Keratinocyte (primary cell): ENCODE results near the gene ERC1. TPM values are rescaled to one million over a fixed set of nuclear protein-coding genes. Genes with fewer than 3 reads are reported as not detected.

Experiments used
- DNase-seq: peaks from one replicate; pipeline ENCODE4 v3.0.0-alpha.2; 2011; ENCODE audit warnings: low read depth, missing footprints, low spot score
- FAIRE-seq: peaks from 2 replicates; lab custom pipeline; 2011; peaks lifted over from hg19 to GRCh38; lab: Jason Lieb, UNC
- H2AFZ ChIP-seq: 2 replicates; pipeline ENCODE4 v1.6.0; 2012; ENCODE audit warnings: low read length, control low read depth, inconsistent platforms; ENCODE audit not compliant: control insufficient read depth
- H3K27ac ChIP-seq: 2 replicates; pipeline ENCODE4 v1.5.1; 2011; ENCODE audit warnings: low read length; ENCODE audit not compliant: control insufficient read depth, insufficient read depth
- H3K27me3 ChIP-seq: 3 replicates; pipeline ENCODE4 v1.6.0; 2011; ENCODE audit warnings: low read length; ENCODE audit not compliant: control insufficient read depth, insufficient read depth; ENCODE audit errors: extremely low read depth
- H3K36me3 ChIP-seq, 2 experiments: 2 replicates in 1 of 2; 3 replicates in 1 of 2; pipeline ENCODE4 v1.5.1; 2011; ENCODE audit warnings: low read length in 2 of 2, mild to moderate bottlenecking in 1 of 2; ENCODE audit not compliant: control insufficient read depth in 2 of 2, insufficient read depth in 2 of 2; ENCODE audit errors: extremely low read depth in 1 of 2
- H3K4me1 ChIP-seq: 3 replicates; pipeline ENCODE4 v1.5.1; 2011; ENCODE audit warnings: low read length; ENCODE audit not compliant: control insufficient read depth, insufficient read depth; ENCODE audit errors: extremely low read depth
- H3K4me2 ChIP-seq: 3 replicates; pipeline ENCODE4 v1.6.0; 2011; ENCODE audit warnings: low read depth, low read length; ENCODE audit not compliant: control insufficient read depth, insufficient read depth; ENCODE audit errors: extremely low read depth
- H3K4me3 ChIP-seq, 3 experiments: fragments of 200-600 bp in 1 of 3; sonication (generic) in 1 of 3; 2 replicates in 2 of 3; 3 replicates in 1 of 3; pipeline ENCODE4 v1.5.1; 2011 to 2016; ENCODE audit warnings: low read length in 3 of 3, mild to moderate bottlenecking in 3 of 3, control low read depth in 2 of 3, inconsistent platforms in 1 of 3, low read depth in 1 of 3, mixed read lengths in 1 of 3, mixed run types in 1 of 3, moderate library complexity in 1 of 3; ENCODE audit not compliant: control insufficient read depth in 2 of 3, insufficient read depth in 2 of 3; ENCODE audit errors: extremely low read depth in 1 of 3
- H3K79me2 ChIP-seq: 2 replicates; pipeline ENCODE4 v1.6.0; 2012; ENCODE audit warnings: low read length; ENCODE audit not compliant: control insufficient read depth, insufficient read depth
- H3K9ac ChIP-seq: 3 replicates; pipeline ENCODE4 v1.6.0; 2011; ENCODE audit warnings: low read length; ENCODE audit not compliant: control insufficient read depth, insufficient read depth; ENCODE audit errors: extremely low read depth
- H3K9me1 ChIP-seq: 3 replicates; pipeline ENCODE4 v1.6.0; 2011; ENCODE audit warnings: low read length; ENCODE audit not compliant: control insufficient read depth, insufficient read depth; ENCODE audit errors: extremely low read depth
- H3K9me3 ChIP-seq: 2 replicates; pipeline ENCODE4 v1.5.1; 2012; ENCODE audit warnings: low read depth, low read length; ENCODE audit not compliant: control insufficient read depth
- H4K20me1 ChIP-seq: 3 replicates; pipeline ENCODE4 v1.6.0; 2011; ENCODE audit warnings: low read length; ENCODE audit not compliant: control insufficient read depth, insufficient read depth; ENCODE audit errors: extremely low read depth
- CTCF ChIP-seq, 3 experiments: IDR thresholded peaks in 1 of 3; conservative IDR thresholded peaks in 1 of 3; optimal IDR thresholded peaks in 1 of 3; 2 replicates in 2 of 3; 3 replicates in 1 of 3; pipeline versions ENCODE3 to v1.5.1; 2011; ENCODE audit warnings: low read length in 3 of 3, mild to moderate bottlenecking in 3 of 3, moderate library complexity in 2 of 3, control low read depth in 1 of 3, inconsistent platforms in 1 of 3; ENCODE audit not compliant: insufficient read depth in 2 of 3; ENCODE audit errors: extremely low read depth in 1 of 3
- EZH2 ChIP-seq: IDR thresholded peaks from one replicate; pipeline ENCODE4 v1.6.1; 2012; ENCODE audit warnings: inconsistent platforms, mild to moderate bottlenecking, low read length, moderate library complexity
- dilution Hi-C: fragments of 300-500 bp; cut with MboI; formaldehyde crosslinking; loops from one replicate; pipeline ENCODE4 v1.7.0; 2020; ENCODE audit warnings: low sequenced_read_pairs; ENCODE audit not compliant: extremely low pct_ligation_motif_present
- polyA plus RNA-seq, 5 experiments: library from polyadenylated mRNA; depleted of rRNA in 3 of 5; stranded (reverse) in 3 of 5; stranded (forward) in 1 of 5; unstranded in 1 of 5; fragments of >200 nt; gene quantifications; 1 replicate in 1 of 5; 2 replicates in 3 of 5; 3 replicates in 1 of 5; pipeline versions ENCODE4 v1.2.1 to v1.2.3, GENCODE V29; 2011 to 2012; ENCODE audit warnings: missing spikeins in 2 of 5, low read depth in 1 of 5, low replicate concordance in 1 of 5

ERC1 gene
- polyA plus RNA-seq, 1 donor (not counting 4 experiments of a cell fraction or from before 2014, with no cell fraction given), result 16.1 TPM

DNA sequence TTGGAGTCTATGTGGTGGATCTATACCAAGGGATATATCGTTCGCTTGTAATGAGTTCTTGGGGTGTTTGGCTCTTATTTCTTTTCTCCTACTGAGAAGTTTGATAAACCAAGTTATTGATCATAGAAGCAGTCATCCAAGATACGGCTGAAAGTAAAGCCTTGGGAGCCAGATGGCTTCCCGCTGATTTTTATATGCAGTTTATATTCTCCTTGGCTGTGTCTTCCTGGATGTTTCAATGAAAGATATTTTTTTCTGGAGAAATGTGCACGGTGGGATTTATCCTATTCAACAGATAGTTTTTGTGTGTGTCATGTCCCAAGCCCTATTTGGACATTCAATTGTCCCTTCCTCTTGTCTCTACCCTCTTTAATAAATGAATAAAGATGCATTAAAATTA lies 289.0 kb downstream of the ERC1 start:
- FAIRE-seq (no peak), DNase-seq (no peak)
- no peaks in the 10 kb centered on the region for H3K4me1 ChIP-seq
- no peaks in the 10 kb centered on the region for H4K20me1 ChIP-seq
- H3K9me3 ChIP-seq, result no peaks in the 10 kb centered on the region
- H3K9me1 ChIP-seq, result no peaks in the 10 kb centered on the region
- H2AFZ ChIP-seq, result no peak overlapping the region
- H3K4me2 ChIP-seq, result no peak overlapping the region
- H3K4me3 ChIP-seq, result no peak overlapping the region
- H3K27me3 ChIP-seq, result no peaks in the 10 kb centered on the region
- dilution Hi-C loops, result no loop called here
- TF ChIP-seq CTCF (optimal IDR thresholded peaks at IDR 0.05 in 1 of 3, IDR thresholded peaks at IDR 0.05 in 1 of 3, conservative IDR thresholded peaks at IDR 0.05 in 1 of 3; ENCODE audit: extremely low read depth in 1 of 3, insufficient read depth in 2 of 3, low read length in 3 of 3), result no peak
- no peak for TF ChIP-seq EZH2
- no peak overlapping the region for H3K9ac ChIP-seq
- H3K27ac ChIP-seq, result no peak overlapping the region
- H3K36me3 ChIP-seq, result peaks cover 0 to 2% of the 10 kb centered on the region in 2 experiments
- no peaks in the 10 kb centered on the region for H3K79me2 ChIP-seq

DNA sequence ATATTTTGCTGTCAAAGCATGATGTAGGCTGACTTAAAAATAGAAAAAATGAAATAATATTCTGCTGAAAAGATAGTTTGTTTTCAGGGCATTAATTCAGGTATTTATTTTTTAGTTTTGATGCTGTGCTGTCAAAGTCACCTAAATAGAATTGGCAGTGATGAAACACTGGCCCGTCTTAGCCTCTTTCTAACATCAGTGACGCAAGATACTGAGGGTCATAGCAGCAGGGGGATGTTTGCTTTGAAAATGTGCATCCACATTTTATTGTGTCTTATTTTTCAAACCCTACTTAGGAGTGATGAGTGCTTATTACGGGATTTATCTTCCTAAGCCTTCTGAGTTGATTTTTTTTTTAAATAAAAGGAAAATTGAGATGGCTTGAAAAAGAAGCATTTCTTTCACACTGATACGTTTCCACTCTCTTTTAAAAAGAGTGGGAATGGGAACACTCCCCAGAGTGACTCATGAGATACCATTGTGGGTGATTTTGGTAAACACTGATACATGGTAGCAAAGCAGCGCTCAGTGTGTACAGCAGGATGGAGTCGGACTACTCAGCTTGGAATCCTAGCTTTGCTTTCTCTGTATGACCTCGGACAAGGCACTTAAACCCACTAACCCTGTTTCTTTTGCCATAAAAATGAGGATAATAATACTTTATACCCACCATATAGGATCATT lies 290.8 kb downstream of the ERC1 start:
- TF ChIP-seq EZH2 (no peak), CTCF (optimal IDR thresholded peaks at IDR 0.05 in 1 of 3, IDR thresholded peaks at IDR 0.05 in 1 of 3, conservative IDR thresholded peaks at IDR 0.05 in 1 of 3; ENCODE audit: extremely low read depth in 1 of 3, insufficient read depth in 2 of 3, low read length in 3 of 3) (no peak)
- Histone ChIP-seq H3K9me1 (no peaks in the 10 kb centered on the region), H3K9me3 (no peaks in the 10 kb centered on the region), H3K36me3 (peaks cover 0 to 2% of the 10 kb centered on the region in 2 experiments), H3K79me2 (no peaks in the 10 kb centered on the region), H3K4me1 (no peaks in the 10 kb centered on the region), H3K27ac (no peak overlapping the region), H3K9ac (no peak overlapping the region), H3K4me3 (no peak overlapping the region), H3K27me3 (no peaks in the 10 kb centered on the region), H4K20me1 (no peaks in the 10 kb centered on the region), H2AFZ (no peak overlapping the region), H3K4me2 (no peak overlapping the region)
- peak; percentile 65 for FAIRE-seq
- DNase-seq, result no peak
- dilution Hi-C loops, result no loop called here
